GM18867 (cell line): ENCODE measurements around the gene HDGFL2.

ENCODE experiments used
- ATAC-seq: cut with Tn5 transposase; IDR thresholded peaks from one replicate; pipeline ENCODE4 v1.9.1; 2021; ENCODE audit warnings: mild to moderate bottlenecking, moderate library complexity; ENCODE audit not compliant: unreplicated experiment

HDGFL2 gene

DNA sequence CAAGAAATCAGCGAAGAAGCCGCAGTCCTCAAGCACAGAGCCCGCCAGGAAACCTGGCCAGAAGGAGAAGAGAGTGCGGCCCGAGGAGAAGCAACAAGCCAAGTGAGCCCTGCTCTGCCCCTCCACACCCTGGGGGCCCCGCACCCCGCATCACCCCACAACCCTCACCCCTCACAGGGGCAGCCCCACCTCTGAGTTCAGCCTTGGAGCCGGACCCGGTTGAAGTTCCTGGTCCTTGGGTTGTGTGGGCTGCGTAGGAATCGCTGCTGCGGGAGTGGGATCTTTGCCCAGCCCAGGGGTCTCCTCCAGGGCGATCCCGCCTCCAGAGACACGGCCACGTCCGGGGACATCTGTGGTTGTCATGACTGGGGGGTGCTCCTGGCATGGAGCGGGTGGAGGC lies 24.2 kb downstream of the HDGFL2 start:
- ATAC-seq, result no peak

GRCh38 chr19:4497770-4498389 lies 25.8 kb downstream of the HDGFL2 start:
- no peak for ATAC-seq

DNA sequence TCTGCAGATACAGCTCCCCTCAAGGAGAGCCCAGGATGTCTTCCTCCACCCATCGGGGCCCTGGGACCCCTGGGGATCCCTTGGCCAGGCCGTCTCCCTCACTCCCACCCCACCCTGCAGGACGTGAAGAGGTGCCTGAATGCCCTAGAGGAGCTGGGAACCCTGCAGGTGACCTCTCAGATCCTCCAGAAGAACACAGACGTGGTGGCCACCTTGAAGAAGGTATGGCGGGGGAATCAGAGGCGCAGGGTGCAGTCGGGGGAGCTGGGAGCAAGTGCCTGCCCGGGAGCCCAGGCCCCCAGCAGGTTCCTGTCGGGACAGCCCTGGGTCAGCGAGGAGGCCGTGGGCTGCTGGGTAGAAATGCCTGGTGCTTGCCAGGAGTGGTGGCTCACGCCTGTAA lies 26.6 kb downstream of the HDGFL2 start:
- no peak for ATAC-seq

DNA sequence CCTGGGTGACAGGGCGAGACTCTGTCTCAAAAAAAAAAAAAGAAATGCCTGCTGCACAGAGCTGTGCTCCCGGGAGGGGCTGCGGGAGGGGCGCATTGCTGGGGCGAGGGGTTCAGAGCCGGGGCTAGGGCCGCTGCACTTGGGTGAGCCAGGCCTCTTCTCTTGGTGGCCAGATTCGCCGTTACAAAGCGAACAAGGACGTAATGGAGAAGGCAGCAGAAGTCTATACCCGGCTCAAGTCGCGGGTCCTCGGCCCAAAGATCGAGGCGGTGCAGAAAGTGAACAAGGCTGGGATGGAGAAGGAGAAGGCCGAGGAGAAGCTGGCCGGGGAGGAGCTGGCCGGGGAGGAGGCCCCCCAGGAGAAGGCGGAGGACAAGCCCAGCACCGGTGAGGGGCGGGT lies 27.2 kb downstream of the HDGFL2 start:
- no peak for ATAC-seq

- ATAC-seq, result no peak
These were observed 27.8 kb downstream of the HDGFL2 start for GRCh38 chr19:4499855-4500254.

DNA sequence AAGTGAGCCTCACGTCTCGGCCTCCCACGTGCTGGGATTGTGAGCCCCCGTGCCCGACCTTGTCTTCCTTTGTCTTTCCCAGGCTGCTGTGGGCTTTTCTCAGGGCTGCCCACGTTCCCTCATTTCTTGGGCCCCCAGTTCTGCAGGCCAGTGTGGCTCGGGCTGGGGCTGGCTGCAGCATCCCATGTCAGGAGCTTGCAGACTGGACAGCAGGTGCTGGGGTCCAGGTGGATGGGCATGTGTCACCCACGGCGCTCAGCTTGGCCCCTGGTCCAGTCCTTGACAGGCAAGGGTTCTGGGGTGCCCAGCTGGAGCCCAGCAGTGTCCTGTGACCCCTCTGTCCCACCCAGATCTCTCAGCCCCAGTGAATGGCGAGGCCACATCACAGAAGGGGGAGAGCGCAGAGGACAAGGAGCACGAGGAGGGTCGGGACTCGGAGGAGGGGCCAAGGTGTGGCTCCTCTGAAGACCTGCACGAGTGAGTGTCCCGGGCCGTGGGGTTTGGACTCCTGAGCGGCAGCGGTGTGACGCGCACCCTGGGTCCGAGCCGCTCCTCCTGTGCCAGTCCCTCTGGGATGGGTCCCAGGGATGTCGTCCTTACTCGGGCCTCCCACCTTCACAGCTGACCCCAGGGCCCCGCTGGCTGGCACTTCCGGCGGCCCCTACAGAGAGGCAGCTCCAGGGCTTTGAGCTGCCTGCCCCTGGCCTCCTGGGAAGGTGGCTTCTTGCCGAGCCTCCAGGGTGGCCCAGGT lies 28.9 kb downstream of the HDGFL2 start:
- no peak for ATAC-seq

GRCh38 chr19:4501691-4502090 lies 29.6 kb downstream of the HDGFL2 start:
- ATAC-seq, result no peak

DNA sequence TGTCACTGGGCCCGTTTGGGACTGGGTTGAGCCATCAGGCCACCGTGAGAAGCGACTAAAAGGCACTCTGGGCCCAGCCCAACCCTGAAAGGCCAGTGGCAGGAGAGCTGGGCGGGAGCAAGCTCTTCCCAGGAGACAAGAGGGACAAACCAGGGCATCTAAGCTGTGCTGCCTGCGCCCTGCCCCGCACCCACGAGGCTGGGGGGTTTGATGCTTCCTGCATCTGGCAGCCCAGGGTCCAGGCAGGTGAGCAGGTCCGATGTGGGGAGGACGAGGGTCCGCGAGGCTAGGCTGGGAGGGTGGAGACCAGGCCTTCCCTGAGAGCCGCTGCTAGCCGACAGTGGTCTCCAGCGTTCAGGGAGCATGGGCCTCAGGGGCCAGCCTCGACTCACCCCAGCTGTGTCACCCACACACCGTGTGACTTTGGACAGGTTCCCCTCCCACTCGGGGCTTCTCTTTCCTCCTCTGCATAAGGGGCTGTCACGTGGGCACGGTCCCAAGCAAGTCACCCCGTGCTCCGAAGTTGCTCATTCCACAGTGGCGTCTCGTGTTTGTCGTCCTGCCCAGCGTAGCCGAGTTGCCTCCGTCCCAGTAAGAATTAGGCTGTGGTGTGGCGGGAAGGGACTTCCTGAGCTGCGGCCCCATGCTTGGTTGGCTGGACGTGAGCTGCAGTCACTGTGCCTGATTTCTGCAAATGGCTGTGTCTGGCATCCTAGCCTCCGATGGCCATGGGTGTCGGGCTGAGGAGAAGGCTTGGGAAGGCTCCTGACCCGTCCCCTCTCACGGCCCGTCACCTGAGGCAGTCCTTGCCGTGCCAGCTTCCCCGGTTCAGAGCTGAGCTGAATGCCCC lies 30.4 kb downstream of the HDGFL2 start:
- no peak for ATAC-seq

GRCh38 chr19:4503132-4503824 lies 31.2 kb downstream of the HDGFL2 start:
- ATAC-seq, result no peak

DNA sequence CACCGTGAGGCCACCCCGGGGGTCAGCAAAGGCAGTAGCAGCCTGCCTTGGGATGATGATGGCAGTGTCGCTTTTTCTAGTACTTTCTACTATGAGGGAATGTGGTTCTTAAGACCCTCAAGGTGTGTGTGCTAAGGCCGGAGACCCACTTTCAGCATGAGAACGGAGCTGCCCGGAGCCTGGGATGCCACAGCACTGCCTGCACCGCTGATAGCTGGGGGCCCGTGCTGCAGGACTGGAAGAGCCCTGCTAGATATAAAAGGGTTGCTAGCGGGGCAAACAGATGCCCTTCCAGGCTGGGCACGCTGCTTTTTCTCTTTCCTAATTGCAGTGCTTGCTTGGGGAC lies 31.7 kb downstream of the HDGFL2 start:
- ATAC-seq, result no peak

DNA sequence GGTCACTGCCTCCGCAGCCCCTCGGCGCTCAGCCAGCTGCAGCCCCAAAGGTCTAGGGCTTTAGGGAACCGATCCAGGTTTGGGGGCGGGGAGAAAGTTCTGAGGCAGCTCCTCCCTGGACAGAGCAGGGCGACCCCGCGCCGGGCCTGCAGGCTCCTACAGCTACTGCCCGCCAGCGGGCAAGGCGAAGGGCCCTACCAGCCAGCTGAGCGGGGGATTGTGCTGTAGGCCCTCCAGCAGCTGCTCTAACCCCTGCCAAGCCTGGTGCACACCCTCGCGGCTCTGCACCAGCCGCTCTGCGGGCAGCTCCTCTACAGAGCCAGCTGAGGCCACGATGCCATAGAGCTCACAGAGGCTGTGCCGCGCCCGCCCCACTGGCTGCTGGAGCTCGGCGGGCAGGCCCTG lies 32.2 kb downstream of the HDGFL2 start:
- ATAC-seq, result no peak

- no peak for ATAC-seq
These were observed 32.9 kb downstream of the HDGFL2 start for GRCh38 chr19:4504891-4505569.

DNA sequence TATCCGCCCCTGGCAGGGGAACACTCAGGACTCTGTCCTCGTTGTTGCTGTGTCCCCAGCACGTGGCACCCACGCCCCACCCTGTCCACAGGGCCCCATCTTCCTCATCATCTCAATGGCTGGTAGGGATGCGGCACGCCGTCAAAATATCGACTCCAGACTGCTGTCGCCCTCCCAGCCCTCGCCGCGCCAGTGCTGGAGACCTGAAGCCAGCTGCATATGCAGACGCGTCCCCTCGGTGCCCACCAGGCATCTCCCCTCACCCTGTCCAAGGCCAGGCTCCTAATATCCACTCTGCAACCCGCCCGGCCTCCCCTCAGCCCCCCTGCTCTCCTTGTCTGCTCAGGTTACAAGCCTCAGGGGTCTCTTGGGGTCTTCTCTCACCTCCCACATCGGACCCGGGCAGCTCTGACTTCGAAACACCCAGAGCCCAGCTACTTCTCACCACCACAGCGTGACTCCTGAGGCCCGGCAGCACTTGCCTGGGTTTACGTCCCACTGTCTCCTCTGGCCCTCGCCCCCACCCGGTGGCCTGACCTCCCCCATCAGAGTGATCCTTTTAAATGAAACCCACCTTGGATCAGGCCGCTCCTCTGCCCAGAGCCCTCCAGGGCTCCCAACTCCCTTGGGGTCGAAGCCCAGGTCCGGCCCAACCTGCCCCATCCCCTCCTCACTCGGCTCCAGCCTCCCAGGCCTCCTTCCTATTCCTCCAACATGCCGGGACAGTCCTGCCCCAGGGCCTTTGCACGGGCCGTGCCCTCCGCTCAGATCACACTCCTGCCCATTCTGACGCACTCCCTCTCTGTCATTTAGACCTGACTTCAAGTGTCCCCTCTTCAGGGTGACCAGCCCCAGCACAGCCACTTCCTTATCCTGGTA lies 33.7 kb downstream of the HDGFL2 start:
- no peak for ATAC-seq

DNA sequence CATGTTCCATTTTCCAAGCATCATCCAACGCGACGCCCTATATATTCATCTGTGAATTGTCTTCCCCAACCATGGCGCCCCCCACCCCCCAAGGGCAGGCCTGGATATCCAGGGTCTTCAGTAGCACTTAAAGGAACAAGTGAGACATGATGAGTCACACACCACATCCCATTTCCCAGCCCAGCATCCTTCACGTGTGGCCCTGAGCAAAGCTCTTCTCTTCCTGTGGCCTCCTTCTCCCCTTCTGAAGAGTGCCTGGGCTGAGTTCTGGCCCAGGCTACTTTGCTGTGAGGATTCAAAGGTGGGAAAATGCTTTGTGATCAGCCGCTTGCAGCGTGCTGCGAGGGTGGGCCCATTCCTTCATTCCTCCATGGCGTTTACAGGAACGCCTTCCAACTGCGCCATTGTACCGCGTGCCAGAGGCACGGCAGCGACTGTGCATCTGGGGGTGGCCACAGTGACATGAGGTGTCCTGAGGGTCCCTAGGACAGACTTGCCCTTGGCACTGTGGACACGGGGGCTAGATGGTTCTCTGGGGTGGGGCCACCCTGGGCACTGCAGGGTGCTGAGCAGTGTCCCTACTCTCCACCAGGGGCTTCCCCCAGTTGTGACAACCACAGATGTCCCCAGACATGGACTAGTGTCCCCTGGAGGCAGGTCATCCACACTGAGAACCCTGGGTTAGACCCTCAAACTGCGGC lies 34.5 kb downstream of the HDGFL2 start:
- ATAC-seq, result no peak

GRCh38 chr19:4507150-4507452 lies 35.0 kb downstream of the HDGFL2 start:
- ATAC-seq, result no peak

DNA sequence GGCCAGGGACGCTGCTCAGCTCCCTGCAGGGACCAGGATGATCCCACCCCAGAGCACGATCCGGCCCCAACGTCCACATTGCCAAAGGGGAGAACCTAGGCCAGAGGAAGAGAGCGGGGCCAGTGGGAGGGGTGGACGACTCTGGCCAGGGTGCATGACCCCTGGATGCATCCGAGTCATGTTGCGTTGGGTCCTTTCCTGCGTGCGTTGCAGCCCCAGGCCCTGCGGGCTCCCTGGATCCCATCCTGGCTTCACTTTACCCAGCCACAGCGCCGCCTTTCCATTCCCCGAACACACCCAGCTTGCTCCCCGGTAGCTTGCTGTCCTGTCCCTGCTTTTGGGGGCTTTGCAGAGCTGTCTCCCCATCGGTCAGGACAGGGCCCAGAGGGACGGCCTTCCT lies 35.7 kb downstream of the HDGFL2 start:
- no peak for ATAC-seq

DNA sequence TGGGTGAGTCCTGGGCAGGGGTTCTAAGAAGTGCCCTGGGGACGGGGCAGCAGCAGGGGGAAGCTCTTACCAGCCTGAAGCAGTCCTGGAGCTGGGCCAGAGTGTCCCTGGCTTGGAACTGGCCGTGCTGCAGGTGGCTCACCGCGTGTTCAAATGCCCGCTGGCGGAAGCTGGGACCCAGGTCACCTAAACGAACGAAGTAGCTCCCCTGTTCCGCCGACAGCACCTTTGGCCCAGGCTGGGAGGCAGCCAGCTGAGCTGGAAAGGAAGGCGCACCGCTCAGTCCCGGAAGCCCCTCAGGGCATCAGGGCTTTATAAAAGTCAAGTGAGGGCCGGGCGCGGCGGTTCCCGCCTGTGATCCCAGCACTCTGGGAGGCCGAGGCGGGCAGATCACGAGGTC lies 36.6 kb downstream of the HDGFL2 start:
- ATAC-seq, result no peak

- ATAC-seq, result no peak
These were observed 38.5 kb downstream of the HDGFL2 start for GRCh38 chr19:4510435-4511255.
